GM18520 (cell line): ENCODE data around the gene LAT.
"Not testable (repeated sequence)": the region's sequence is repeated elsewhere in the genome, so short reads cannot be mapped to it uniquely, and the experiment has no call there.

ENCODE experiments used
- ATAC-seq: cut with Tn5 transposase; IDR thresholded peaks from one replicate; pipeline ENCODE4 v1.9.1; 2021; ENCODE audit not compliant: unreplicated experiment

LAT gene

GRCh38 chr16:28977703-28978662 is 6.9 kb upstream of the LAT start:
- no peak for ATAC-seq

GRCh38 chr16:28980330-28980729 is 4.5 kb upstream of the LAT start:
- not testable (repeated sequence) for ATAC-seq

- no peak for ATAC-seq
Observed at GRCh38 chr16:28980929-28981328, 3.9 kb upstream of the LAT start.

- no peak for ATAC-seq
Observed at GRCh38 chr16:28981517-28981916, 3.3 kb upstream of the LAT start.

- no peak for ATAC-seq
Observed at GRCh38 chr16:28982418-28982817, 2.4 kb upstream of the LAT start.

- ATAC-seq, result no peak
Observed at GRCh38 chr16:28982949-28983348, 1.9 kb upstream of the LAT start.

- ATAC-seq, result no peak
Observed at GRCh38 chr16:28983644-28984043, 1.2 kb upstream of the LAT start.

- no peak for ATAC-seq
Observed at GRCh38 chr16:28984091-28984490, 761 bp upstream of the LAT start.

GRCh38 chr16:28985211-28986041 is 574 bp downstream of the LAT start:
- ATAC-seq, result no peak

- no peak for ATAC-seq
Observed at GRCh38 chr16:28986046-28986445, 1.2 kb downstream of the LAT start.

- no peak for ATAC-seq
Observed at GRCh38 chr16:28986492-28986891, 1.6 kb downstream of the LAT start.

GRCh38 chr16:28987170-28987853 is 2.5 kb downstream of the LAT start:
- no peak for ATAC-seq

- ATAC-seq, result no peak
Observed at GRCh38 chr16:28989363-28989762, 4.5 kb downstream of the LAT start.

- ATAC-seq, result no peak
Observed at GRCh38 chr16:28990375-28991040, 5.7 kb downstream of the LAT start.

GRCh38 chr16:28991687-28992086 is 6.8 kb downstream of the LAT start:
- no peak for ATAC-seq

- ATAC-seq, result no peak
Observed at GRCh38 chr16:28992496-28992895, 7.6 kb downstream of the LAT start.

GRCh38 chr16:28998837-28999236 is 14.0 kb downstream of the LAT start:
- ATAC-seq, result no peak

GRCh38 chr16:28999577-28999976 is 14.7 kb downstream of the LAT start:
- ATAC-seq, result no peak

GRCh38 chr16:29000019-29000418 is 15.2 kb downstream of the LAT start:
- no peak for ATAC-seq

GRCh38 chr16:29004496-29005139 is 19.8 kb downstream of the LAT start:
- not testable (repeated sequence) for ATAC-seq
